ENCODE data around the gene IPPK.
"Not testable (repeated sequence)": the region's sequence is repeated elsewhere in the genome, so short reads cannot be mapped to it uniquely, and the experiment has no call there.

IPPK gene

DNA sequence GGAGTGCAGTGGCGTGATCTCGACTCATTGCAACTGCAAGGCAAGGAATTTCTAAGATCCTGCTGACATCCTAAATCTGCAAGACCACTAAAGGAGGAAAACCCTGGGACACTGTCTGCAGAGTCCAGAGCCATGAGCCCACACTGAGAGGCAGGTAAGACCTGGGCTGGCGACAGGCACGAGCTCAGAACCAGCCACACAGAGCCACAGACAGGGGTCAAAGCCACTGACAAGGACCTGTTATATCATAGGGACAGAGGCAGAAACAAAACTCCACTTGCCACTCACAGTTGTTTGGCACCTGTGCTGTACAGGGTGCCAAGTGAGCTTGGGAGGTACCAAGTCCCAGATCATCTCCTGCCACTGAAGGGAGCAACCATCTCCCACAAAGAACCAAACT, 34.2 kb downstream of the IPPK start:
- no peak for DNase-seq

DNA sequence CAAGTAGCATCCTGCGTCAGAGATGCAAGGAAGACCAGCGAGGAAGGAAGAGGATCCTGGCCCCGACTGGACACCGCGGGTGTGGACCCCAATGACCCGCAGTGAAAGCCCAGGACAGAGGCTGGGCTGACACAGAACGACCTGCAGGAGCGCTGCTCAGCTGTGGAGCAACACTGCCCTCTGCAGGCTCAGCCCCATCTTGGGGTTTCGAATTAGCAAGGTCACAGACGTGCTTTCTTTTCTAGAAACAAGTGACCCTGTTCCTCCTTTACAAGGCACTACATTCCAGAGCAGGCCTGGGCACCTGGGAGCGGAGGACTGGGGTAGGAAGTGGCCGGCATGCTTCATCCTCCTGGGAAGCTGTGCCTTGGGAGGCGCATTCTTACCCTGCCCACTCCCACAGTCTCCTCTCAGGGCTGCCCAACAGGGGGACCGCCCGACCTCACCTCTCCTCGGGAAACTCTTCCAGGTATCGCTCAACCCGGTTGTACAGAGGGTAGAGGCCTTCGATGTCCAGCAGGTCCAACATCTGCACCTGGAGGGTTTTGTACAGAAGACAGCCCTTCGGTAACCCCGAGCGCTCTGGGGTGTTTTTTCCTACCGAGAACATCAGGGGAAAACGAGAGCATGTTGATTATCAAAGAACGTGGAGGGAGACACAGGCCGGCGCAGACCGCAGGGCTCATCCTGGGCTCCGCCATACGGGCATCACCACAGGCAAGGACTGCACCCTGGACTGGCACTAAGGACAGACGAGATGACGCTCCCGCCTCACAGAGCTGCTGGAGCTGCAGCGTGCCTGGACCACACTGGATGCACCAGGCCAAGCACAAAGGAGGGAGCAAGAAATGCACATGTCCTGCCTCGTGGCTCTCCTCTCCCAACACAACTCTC, 35.0 kb downstream of the IPPK start:
- DNase-seq = no peak

DNA sequence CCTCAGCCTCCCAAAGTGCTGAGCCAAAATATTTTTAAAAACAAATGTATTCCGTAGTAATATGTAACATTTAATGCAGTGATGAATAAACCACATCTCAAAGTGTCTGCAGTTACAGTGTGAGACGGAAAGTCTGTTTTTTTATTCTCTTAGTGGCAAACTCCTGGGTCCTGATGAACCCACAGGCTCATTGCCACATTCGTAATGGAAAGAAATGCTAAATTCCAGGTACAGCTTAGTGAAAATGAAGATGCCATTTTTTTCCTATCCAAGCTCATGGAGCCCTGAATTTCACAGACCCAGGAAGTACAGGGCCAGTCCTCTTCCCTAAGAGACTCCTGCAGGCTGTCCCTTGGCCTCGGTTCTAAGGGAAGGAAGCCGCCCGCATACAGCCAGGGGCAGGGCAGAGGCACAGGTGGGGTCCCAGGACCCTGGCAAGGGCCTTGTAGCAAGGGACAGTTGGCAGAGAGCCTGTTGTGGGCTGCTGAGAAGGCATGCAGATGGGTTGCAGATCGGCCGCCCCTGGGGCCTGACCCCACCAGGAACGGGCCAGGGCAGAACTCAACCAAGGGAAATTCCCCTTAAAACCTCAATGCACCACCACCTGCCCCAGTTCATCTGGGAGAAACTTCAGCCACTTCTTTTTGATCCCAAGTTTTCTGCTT, 36.2 kb downstream of the IPPK start:
- DNase-seq = no peak

DNA sequence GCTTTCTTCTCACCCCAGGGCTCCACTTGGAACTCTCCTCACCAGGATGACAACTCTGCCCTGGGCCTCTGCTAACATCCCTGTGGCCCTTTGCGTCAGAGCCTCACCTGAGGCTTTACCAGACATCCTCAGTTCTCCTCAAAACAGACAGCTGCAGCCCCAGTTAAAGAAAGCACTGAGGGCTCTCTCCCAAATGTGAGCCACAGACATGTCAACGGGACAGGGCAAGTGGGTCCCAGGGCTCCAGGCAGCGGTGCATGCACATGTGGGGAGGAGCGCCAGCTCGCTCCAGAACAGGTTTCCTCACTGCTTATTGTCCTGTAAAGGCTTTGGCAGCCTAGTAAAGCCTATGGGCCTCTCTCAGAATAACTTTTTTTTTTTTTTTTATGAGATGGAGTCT, 37.3 kb downstream of the IPPK start:
- DNase-seq = no peak

DNA sequence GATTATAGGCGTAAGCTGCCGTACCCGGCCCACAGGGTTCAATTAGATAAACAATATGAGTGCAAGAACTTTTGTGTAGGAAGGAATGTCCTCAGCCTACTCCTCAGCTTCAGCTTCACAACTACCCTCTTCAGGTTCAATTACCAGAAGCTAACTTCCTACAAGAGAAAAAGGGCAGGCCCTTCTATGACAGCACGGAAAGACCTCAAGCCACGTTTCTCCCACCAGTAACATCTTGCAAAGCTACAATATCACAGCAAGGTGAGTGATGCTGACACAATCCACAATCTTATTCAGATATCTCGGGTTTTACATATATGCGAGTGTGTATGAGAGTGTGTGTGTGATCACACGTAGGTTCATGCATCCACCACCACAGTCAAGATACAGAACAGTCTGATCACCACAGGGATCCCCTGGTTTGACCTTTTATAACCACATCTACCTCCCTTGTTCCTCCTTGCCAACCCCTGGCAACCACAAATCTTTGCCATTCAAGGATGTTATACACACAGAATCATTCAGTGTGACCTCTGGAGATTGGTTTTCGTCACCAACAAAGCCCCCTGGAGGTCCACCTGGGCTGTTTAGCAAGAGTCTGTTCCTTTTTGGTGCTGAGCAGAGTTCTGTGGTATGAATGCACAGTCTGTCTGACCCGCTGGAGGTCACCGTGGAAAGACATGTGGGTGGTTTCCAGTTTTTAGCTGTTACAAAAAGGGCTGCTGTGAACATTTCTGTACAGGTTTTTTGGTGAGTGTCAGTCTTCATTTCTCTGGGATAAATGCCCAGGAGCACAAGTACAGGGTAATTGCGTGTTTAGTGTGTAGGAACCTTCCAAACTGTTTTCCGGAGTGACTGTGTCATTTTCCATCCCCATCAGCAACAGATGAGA, 38.2 kb downstream of the IPPK start:
- DNase-seq = no peak

DNA sequence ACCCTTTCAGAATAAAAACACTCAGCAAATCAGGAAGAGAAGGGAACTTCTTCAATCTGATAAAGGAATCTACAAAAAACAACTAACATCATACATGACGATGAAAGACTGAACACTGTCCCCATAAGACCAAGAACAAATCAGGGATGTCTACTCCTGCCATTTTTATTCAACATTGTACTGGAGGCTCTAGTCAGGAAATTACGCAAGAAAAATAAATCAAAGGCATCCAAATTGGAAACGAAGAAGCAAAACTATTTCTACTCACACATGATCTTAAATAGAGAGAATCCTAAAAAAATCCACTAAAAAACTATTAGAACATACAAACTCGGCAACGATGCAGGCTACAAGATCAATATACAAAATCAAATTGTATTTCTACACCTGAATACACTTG, 42.3 kb downstream of the IPPK start:
- DNase-seq = no peak

DNA sequence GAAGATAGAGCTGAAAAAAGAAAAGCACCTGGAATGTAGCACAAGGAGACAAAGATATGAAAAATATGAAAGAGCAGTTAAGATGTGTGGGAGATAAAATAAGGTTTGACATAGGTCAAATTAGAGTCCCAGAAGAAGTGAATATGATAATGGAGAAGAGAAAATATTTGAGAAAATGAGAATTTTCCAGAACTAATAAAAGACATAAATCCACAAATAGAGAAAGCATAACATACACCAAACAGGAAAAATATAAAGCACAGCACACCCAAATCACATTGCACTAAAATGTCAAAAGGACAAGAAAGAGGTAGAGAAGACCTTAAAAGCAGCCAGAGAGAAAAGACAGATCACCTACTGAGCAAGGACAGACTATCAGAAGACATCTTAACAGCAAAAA, 43.4 kb downstream of the IPPK start:
- DNase-seq = no peak

DNA sequence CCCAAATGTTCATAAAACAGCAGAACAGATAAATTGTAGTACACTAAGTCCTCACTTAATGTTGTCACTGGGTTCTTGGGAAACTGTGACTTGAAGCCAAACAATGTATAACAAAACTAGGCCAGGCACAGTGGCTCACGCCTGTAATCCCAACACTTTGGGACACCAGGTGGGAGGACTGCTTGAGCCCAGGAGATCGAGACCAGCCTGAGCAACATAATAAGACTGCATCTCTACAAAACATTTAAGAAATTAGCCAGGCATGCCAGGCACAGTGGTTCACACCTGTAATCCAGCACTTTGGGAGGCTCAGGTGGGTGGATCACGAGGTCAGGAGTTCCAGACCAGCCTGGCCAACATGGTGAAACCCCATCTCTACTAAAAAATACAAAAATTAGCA, 46.0 kb downstream of the IPPK start:
- DNase-seq = not testable (repeated sequence)

DNA sequence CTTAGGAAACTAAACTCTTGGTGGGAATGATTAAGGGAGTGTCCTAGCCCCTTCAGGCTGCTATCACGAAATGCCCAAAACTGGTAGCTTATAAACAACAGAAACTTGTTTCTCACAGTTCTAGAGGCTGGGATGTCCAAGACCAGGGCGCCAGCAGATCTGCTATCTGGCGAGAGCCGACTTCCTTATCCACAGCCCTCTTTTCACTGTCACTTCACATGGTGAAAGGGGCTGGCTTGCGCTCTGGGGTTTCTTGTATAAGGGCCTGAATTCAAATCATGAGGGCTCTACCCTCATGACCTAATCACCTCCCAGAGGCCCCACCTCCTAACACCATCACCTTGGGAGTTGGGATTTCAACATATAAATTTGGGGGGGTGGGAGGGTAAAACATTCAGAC, 49.1 kb downstream of the IPPK start:
- no peak for DNase-seq

DNA sequence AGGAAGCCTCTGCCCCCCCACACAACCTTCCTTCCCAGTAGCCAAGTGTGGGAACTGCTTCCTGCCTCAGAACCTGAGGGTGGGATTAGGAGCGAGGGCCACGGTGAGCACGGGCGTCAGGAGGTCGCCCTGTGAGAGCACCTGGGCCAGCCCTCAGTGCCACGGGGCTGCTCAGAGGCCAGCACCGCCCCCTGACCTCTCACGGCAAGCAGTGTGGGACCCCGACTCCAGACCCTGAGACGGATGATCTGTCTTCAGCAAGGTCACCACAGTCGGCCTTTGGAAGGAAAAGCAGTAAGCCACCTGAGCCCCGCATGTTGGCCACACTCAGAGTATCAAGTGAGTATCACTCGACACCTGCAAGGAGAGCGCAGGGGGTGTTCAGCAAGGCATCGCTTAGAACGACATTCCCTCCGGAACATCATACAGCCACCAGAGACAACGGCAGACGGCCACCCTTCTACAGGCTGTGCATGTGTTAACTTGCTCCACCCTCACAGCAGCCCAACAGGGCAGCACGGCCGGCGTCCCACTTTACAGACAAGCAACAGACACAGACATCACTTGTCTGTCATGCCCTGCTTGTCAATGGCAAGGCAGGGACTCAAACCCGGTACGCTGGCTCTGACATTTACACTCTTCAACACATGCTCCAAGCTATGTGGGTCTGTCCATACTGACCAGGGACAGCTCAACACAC, 50.2 kb downstream of the IPPK start:
- no peak for DNase-seq

DNA sequence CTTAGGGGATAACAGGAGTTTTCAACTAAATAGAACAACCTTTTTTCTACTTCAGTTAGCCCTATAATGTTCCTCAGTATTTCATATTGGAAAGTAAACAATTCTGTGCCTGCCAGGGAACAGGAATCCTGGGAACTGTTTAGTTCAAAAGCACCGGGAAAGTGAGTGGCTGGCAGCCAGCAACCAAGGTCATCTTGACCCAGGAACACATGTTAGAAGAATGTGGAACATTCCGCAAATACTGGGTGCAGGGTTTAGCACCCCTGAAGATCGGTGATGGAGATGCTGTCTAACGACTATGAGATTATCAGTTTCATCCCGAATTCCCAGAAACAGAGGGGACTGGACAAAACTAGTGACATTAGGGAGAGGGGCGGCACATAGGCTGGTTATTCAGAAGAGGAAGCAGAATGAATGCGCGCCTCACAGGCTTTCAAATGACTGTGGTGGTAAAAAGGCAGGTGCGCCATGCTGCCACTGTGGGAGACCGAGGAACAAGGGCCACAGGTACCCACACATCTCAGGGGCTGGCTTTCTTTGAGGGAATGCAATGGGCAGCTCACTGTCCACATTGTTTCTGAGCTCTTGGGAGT, 51.2 kb downstream of the IPPK start:
- DNase-seq = no peak

DNA sequence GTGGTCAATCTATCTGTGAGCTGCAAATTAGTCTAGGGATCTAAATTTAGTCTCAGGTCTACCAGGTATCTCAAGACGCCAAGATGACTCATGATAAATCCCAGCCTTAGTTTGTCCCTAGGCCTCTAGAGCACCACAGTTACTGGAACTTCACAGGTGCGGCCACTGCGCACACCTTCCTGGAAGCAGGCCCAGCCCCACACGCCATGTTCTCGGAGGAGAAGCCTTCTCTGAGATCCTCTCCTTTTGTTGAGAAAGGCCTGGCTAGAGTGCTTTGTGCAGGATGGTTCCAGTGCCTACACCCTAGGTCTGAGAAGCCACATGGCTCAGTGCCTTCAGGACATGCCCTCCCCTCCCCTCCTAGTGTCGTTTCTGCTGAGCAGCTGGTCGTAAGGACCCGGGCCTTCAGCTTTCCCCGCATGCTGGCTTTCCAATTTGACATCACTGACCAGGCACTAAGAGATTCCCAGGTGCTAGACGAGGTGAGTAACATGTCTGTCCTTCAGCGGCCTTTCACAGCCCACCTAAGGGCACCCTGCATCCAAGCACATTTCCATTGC, 51.9 kb downstream of the IPPK start:
- no peak for DNase-seq

DNA sequence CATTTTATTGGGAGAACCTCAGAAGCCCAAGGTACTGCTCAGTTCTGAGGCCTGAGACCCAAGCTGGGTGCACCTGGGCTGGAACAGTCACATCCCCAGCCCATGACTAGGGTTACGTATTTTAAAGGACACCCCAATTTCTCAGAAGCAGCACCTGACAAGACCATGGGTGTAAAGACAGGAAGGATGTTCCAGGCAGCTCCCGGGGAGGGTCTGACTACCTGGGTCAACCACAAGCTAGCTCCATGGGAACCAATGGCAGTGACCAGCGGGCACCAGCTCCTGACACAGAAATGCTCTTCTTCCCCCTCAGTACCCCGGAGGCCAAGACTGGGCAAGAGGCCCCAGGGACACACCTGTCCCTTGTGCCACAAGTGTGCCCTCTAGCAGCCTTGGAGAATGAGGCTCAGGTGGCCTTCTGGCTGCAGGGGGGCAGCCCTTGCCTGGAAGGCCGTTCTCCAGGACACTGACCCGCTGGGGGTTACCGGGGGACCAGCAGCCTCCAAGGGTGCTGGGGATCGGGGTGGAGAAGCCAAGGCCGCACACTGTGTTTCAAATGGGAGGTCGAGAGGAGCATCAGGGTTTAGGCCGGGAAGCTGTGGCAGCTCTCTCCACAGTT, 52.6 kb downstream of the IPPK start:
- DNase-seq = no peak

DNA sequence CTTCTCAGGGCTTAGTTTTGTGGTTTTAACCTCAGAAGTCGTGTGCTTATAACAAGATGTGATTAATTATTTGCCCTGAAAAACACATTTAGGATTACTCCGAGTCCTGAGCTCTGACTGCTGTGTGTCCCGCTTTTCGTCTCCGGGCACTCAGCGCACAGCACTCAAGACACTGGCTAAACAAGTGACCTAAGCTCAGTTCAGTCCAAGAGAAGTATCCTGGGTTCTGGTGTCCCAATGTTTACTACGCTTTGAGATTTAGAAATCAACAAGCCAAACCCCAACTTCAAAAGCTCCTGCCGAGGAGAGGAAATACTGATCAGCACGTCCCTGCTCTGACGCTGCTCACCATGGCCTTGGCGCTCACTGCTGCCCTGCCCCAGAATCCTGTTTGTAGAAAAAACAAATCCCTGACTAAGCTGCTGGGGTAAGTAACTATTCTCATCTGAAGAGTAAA, 53.2 kb downstream of the IPPK start:
- no peak for DNase-seq

DNA sequence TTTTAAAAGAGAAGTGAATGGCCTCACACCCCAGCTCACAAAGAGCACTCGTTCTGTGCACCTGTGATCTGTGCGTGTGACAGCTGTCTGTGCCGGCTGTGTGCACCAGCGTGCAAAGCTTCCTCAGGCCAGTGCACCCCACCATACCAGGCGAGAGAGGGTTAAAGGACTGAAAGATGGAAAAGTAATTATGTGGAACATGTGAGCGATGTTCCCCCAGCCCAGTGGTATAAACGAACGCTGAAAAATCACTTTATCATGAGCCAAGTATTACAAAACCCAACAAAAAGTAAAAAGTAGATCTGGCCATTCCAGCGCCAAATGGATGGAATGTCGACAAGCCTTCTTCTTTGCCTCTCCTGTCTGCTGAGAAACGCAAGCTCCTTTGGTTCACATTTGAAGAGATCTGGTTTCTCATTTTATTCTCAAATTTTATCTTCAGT, 53.7 kb downstream of the IPPK start:
- DNase-seq = no peak

DNA sequence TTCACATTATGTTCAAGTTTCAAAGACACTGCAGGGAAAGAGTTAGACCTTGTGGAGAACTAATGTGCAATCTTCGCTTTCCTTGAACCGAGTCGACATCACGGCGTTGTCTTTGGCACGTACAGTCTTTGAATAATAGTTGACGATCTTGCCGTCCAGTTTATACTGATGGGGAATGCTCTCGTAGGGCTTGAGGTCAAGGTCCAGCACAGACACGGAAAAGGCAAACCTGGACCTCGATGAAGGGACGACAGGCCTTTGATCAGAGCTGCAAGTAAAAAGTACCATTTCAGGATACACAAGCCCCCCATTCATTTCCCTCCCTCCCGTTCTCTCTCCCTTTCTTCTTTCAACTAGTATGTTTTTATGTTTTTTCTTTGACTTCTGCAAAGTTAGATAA, 54.1 kb downstream of the IPPK start:
- no peak for DNase-seq

DNA sequence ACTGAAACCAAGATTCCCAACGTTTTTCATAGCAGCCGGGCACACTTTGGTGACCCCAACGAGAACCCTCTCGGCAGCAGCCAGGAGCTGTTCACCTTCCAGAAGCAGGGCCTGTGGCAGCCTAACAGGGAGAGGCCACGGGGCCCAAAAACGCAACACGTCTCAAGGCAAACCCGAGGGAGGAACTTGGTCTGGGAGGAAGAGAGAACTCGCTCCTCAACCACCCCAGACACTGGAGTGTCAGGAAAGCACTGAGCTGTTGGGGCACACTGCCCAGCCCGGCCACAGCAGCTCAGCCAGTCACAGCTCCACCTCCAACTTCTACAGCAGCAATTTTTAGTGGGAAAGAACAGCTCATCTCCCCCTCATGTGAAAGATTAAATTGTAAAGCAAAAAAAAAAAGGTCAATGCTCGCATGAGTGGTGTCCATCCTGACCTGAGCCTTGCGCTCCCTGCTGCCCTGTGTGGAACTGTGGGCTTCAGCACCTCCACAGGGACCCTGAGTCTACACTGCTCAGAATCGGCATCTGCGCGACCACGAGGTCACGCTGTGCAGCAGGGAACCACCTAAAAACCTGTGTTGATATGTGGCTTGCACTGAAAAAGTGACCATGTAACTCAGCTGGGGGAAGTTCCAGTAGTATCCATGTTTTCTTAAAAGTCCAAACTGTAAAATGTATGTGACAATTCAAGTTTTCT, 55.0 kb downstream of the IPPK start:
- DNase-seq = no peak

DNA sequence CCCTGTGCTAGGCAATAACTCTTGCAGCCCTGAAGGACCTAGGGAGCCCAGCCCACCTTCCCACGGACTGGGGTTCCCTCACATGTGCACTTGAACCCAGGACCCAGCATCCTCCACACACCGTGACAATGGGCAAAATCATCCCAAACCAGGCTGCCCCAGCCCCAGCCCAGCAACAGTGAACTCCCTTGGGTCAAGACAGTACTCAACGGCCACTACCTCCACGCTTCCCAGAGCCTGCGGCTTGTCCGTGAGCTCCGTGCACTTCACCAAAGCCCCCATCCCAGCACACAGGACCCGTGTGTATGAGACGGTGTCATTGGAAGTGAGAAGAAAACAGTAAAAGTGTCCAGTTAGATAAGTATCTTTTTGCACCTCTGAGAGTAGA, 55.8 kb downstream of the IPPK start:
- DNase-seq = no peak

DNA sequence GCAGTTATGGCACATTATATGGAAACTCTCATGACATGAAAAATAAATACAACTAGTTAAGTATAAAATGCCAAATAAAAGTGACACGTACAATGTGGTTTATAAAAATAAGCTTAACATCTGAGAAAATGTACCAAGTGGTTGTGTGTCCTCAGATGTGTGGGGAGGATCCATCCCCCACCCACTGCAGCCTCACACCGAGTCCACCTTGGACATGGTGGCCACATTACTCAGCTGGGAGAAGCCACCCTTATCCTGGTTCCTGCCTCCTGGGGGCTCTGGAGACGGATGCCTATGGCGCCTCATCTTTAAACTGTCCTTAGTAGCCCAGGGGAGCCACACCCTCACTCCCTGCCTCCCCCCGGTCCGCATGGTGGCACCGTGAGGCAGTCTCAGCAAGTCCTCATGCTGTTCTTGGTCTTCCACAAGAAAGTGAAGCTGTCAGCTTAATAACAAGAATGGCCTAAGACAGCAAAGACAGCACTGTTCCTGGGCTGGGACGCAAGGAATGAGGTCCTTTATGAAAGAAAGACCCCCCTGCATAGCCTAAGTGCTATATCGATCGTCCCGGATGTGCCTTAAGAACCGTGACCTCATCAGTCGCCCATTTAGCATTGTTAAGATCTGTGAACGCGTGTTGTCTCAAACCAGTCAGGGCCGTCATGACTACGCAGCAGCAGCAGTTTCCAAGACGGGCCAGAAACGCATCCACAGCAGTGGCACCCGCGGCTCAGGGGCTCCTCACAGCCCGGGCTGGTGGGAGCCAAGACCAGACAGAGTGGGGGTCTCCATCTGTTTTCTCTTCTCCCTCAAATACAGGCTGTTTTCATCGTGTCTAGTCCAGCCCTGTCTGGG, 56.4 kb downstream of the IPPK start:
- no peak for DNase-seq

DNA sequence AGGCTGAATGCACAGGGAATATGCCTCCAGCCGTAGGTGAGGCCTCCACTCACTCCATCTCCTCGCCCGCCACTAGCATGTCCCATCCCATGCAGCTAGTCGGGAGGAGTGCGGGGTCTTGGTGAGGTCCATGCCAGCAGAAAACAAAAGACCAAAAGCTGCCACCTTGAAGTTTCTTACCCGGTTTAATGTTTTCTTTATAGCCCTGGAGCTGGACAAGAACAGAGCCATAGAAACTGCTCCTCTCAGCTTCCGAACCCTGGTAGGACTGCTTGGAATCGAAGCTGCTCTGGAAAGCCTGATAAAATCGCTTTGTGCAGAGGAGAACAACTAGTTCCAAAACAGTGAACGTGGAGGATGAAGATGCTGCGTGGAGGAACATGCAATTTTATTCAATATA, 57.1 kb downstream of the IPPK start:
- DNase-seq = no peak

Data from SIG-M5 (cell line).